Pericardium fibroblast (primary cell): Measurements from ENCODE around the gene TNNT1. TPM values are rescaled to one million over a fixed set of nuclear protein-coding genes. Genes with fewer than 3 reads are reported as not detected.

Source experiments
- total RNA-seq: library from RNA; depleted of rRNA; stranded (reverse); fragments of >200 nt; gene quantifications from 2 replicates; pipeline ENCODE4 v1.2.3, GENCODE V29; 2015

TNNT1 gene
- total RNA-seq, result 5.4 and 9.0 TPM in 2 replicates

GRCh38 chr19:55149078-55150003, at the start of gene TNNT1:
TSS of gene TNNT1 (minus strand) at chr19:55149206. CDS start at chr19:55147157, 2,049 bp downstream.

GRCh38 chr19:55179606-55180484, 30.8 kb upstream of the TNNT1 start, which contains the start of gene SYT5:
TSS of gene SYT5 (minus strand) at chr19:55180289. CDS start at chr19:55179041, 1,248 bp downstream.

DNA sequence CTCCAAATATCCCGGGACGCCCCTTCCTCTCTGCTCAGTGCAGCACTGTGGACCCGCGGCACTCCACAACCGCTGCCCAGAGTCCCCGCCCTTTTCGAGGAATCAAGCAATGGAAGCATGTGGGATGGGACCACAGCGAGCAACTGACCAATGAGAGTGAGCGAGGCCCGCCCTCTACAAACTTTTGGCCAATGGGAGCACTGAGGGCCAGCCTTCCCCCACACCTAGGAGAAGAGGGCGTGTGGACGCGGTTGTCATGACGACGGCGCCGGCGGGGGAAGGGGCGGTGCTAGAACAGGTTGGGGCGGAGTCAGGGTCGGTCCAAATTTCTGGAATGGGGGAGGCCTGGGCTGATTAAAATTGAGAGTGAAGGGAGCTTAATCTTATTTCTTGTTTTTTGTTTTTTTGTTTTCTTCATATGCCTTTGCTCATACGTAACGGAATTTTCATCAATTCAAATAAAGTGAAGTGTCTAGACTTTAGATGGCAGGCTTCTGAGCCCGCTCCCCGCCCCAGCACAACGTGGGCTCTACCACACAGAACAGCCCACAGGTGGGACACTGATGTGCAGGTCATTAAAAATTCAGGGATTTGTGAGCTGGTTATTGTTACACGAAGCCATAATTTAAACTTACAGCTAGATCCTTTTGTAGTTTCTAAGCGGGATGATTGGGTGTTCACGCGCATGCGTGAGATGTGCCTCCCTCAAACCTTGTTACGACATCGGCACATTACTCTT, 17.7 kb upstream of the TNNT1 start, which contains the start of gene DNAAF3:
DNAAF3 (minus strand) TSS at position 84 of the 739 bp plus-strand sequence. CDS start 200 bp downstream, outside the sequence.

GRCh38 chr19:55157064-55157908, 8.3 kb upstream of the TNNT1 start, which contains the start of gene TNNI3:
TSS of gene TNNI3 (minus strand) at chr19:55157732. CDS start at chr19:55157589, 143 bp downstream.

GRCh38 chr19:55116859-55117662, 31.9 kb downstream of the TNNT1 start, which contains the start of gene PPP1R12C:
TSS of gene PPP1R12C (minus strand) at chr19:55117637. CDS start at chr19:55117543, 94 bp downstream.

Other genes starting within 250 kb of the TNNT1 start
- gene NCR1, start 243.1 kb downstream of the TNNT1 start, total RNA-seq, result not detected in 2 replicates
- not detected in 2 replicates for gene NLRP7, start 201.7 kb downstream of the TNNT1 start, total RNA-seq
- 0.23 and 2.6 TPM in 2 replicates for gene NLRP2, start 182.8 kb downstream of the TNNT1 start, total RNA-seq
- not detected in 2 replicates for gene GP6, start 110.9 kb downstream of the TNNT1 start, total RNA-seq
- gene RDH13, start 86.1 kb downstream of the TNNT1 start, total RNA-seq, result 6.4 and 8.1 TPM in 2 replicates
- gene EPS8L1, start 73.3 kb downstream of the TNNT1 start, total RNA-seq, result 0.60 and 2.5 TPM in 2 replicates
- 71.1 and 98.8 TPM in 2 replicates for gene PPP1R12C, start 31.6 kb downstream of the TNNT1 start, total RNA-seq
- 0.58 TPM in 1 of 2 replicates, not detected in the other for gene TNNI3, start 8.5 kb upstream of the TNNT1 start, total RNA-seq
- 0.26 TPM in 1 of 2 replicates, not detected in the other for gene DNAAF3, start 17.4 kb upstream of the TNNT1 start, total RNA-seq
- 0.26 TPM in 1 of 2 replicates, not detected in the other for gene SYT5, start 31.1 kb upstream of the TNNT1 start, total RNA-seq
- 7.0 and 9.4 TPM in 2 replicates for gene PTPRH, start 60.3 kb upstream of the TNNT1 start, total RNA-seq
- gene TMEM86B, start 79.6 kb upstream of the TNNT1 start, total RNA-seq, result 0.51 and 0.93 TPM in 2 replicates
- 30.5 and 31.7 TPM in 2 replicates for gene PPP6R1, start 109.8 kb upstream of the TNNT1 start, total RNA-seq
- gene HSPBP1, start 130.9 kb upstream of the TNNT1 start, total RNA-seq, result 26.7 and 37.5 TPM in 2 replicates
- 2.2 and 8.6 TPM in 2 replicates for gene BRSK1, start 134.8 kb upstream of the TNNT1 start, total RNA-seq
- not detected in 2 replicates for gene TMEM150B, start 176.1 kb upstream of the TNNT1 start, total RNA-seq
- 6.4 and 6.5 TPM in 2 replicates for gene KMT5C, start 190.7 kb upstream of the TNNT1 start, total RNA-seq
- gene COX6B2, start 205.5 kb upstream of the TNNT1 start, total RNA-seq, result not detected in 2 replicates
- gene GARIN5B, start 214.1 kb upstream of the TNNT1 start, total RNA-seq, result not detected in 2 replicates
- gene IL11, start 221.3 kb upstream of the TNNT1 start, total RNA-seq, result 0.77 TPM in 1 of 2 replicates, not detected in the other
- gene TMEM190, start 227.6 kb upstream of the TNNT1 start, total RNA-seq, result 0.17 TPM in 1 of 2 replicates, not detected in the other
- 0.23 and 0.60 TPM in 2 replicates for gene TMEM238, start 235.1 kb upstream of the TNNT1 start, total RNA-seq
- gene RPL28, start 236.7 kb upstream of the TNNT1 start, total RNA-seq, result 452 and 1,009 TPM in 2 replicates